GM12878 (cell line): ENCODE measurements around the gene CYP4X1. TPM values are rescaled to one million over a fixed set of nuclear protein-coding genes. Genes with fewer than 3 reads are reported as not detected.
"Not testable (repeated sequence)": the region's sequence is repeated elsewhere in the genome, so short reads cannot be mapped to it uniquely, and the experiment has no call there.

Source experiments
- ATAC-seq: fragments of 200-7000 bp; cut with Tn5 transposase; 3 replicates; pipeline ENCODE4 v1.9.1; 2020; ENCODE audit warnings: mild to moderate bottlenecking, moderate library complexity
- BruUV-seq: library from RNA; stranded (reverse); fragments of 400-500 nt; replicated peaks from 2 replicates; lab custom pipeline; 2021; lab: Mats Ljungman, UMichigan
- CTCF ChIA-PET: fragments of 300-600 bp; sonication (Branson Sonifier 250); formaldehyde crosslinking; extraction: SDS; loops from one replicate; lab custom pipeline; 2021; ENCODE audit warnings: inconsistent platforms; lab: Yijun Ruan, JAX
- POLR2A ChIA-PET: fragments of 350-600 bp; formaldehyde crosslinking; extraction: SDS; loops from one replicate; lab custom pipeline; 2021; ENCODE audit warnings: inconsistent platforms; lab: Charles Lee
- RAD21 ChIA-PET: fragments of 300-600 bp; sonication (Branson Sonifier 250); formaldehyde crosslinking; loops from one replicate; lab custom pipeline; 2023; ENCODE audit warnings: antibody characterized with exemption; ENCODE audit not compliant: unreplicated experiment; lab: Charles Lee
- SMC1A ChIA-PET: fragments of 300-600 bp; sonication (Branson Sonifier 250); formaldehyde crosslinking; loops from one replicate; lab custom pipeline; 2023; ENCODE audit not compliant: unreplicated experiment, uncharacterized antibody; lab: Charles Lee
- DNase-seq: peaks from one replicate; pipeline ENCODE4 v3.0.0-alpha.2; 2011; ENCODE audit warnings: low read depth, low spot score
- FAIRE-seq: peaks from 3 replicates; lab custom pipeline; 2011; peaks lifted over from hg19 to GRCh38; lab: Jason Lieb, UNC
- H2AFZ ChIP-seq: 2 replicates; pipeline ENCODE4 v1.6.0; 2011; ENCODE audit warnings: low read depth, low read length, control low read depth; ENCODE audit not compliant: control insufficient read depth
- H3K27ac ChIP-seq: 2 replicates; pipeline ENCODE4 v1.5.1; 2011; ENCODE audit warnings: control low read depth; ENCODE audit not compliant: control insufficient read depth, insufficient read depth
- H3K27me3 ChIP-seq, 2 experiments: replicated peaks in 1 of 2; 2 replicates each; pipeline versions ENCODE4 v1.6.0 to v1.6.1; 2011; ENCODE audit warnings: low read length in 1 of 2; ENCODE audit not compliant: control insufficient read depth in 2 of 2, insufficient read depth in 2 of 2
- H3K36me3 ChIP-seq, 2 experiments: 2 replicates each; pipeline ENCODE4 v1.5.1; 2011; ENCODE audit warnings: low read length in 1 of 2; ENCODE audit not compliant: control insufficient read depth in 2 of 2, insufficient read depth in 2 of 2
- H3K4me1 ChIP-seq: 2 replicates; pipeline ENCODE4 v1.6.1; 2011; ENCODE audit warnings: mild to moderate bottlenecking, low read length, moderate library complexity, mixed read lengths; ENCODE audit not compliant: control insufficient read depth, insufficient read depth
- H3K4me2 ChIP-seq: 2 replicates; pipeline ENCODE4 v1.6.0; 2011; ENCODE audit warnings: control low read depth; ENCODE audit not compliant: control insufficient read depth, insufficient read depth
- H3K4me3 ChIP-seq: fragments of 200-600 bp; sonication (generic); 2 replicates; pipeline ENCODE4 v1.5.1; 2016
- H3K79me2 ChIP-seq: 2 replicates; pipeline ENCODE4 v1.6.0; 2011; ENCODE audit warnings: low read length; ENCODE audit not compliant: control insufficient read depth, insufficient read depth
- H3K9ac ChIP-seq: 2 replicates; pipeline ENCODE4 v1.8.0; 2011; ENCODE audit warnings: low read length, control low read depth, mixed read lengths; ENCODE audit not compliant: control insufficient read depth, insufficient read depth
- H3K9me3 ChIP-seq: replicated peaks from 3 replicates; pipeline ENCODE4 v1.5.1; 2011; ENCODE audit warnings: mild to moderate bottlenecking, low read length; ENCODE audit not compliant: control insufficient read depth, insufficient read depth
- H4K20me1 ChIP-seq: 2 replicates; pipeline ENCODE4 v1.6.0; 2011; ENCODE audit not compliant: control insufficient read depth, insufficient read depth
- RAD21 ChIP-seq: IDR thresholded peaks from 2 replicates; pipeline ENCODE4 v1.6.1; 2011; ENCODE audit warnings: mild to moderate bottlenecking, low read depth, low read length, moderate library complexity; ENCODE audit not compliant: insufficient read depth
- SMARCA5 ChIP-seq: fragments of 450-650 bp; IDR thresholded peaks from 2 replicates; pipeline ENCODE4 v1.6.1; 2017; ENCODE audit warnings: mild to moderate bottlenecking
- WGBS: methylation state at CpG from one replicate; pipeline ENCODE4 v1.1.6; 2016; ENCODE audit warnings: low lambda C conversion rate; ENCODE audit not compliant: insufficient replicate concordance, insufficient coverage; ENCODE audit errors: missing lambda C conversion rate; 5-methylcytosine and 5-hydroxymethylcytosine counted together
- in situ Hi-C: fragments of 300-500 bp; cut with MboI; formaldehyde crosslinking; loops from 9 replicates; pipeline ENCODE4 v1.14.3; 2018; ENCODE audit warnings: mixed read lengths
- intact Hi-C: fragments of 100-400 bp; cut with micrococcal nuclease; formaldehyde crosslinking; loops from one replicate; pipeline ENCODE4 v1.14.2; 2022; ENCODE audit not compliant: unreplicated experiment
- polyA plus RNA-seq, 11 experiments: library from polyadenylated mRNA; depleted of rRNA in 4 of 11; unstranded in 6 of 11; stranded (reverse) in 5 of 11; fragments of >200 nt; fragmentation: Nextera tagmentation in 4 of 11; fragmentation: Illumina TruSeq in 1 of 11; extraction: Ambion mirVana in 4 of 11; extraction: Trizol in 1 of 11; gene quantifications; 1 replicate in 1 of 11; 2 replicates in 10 of 11; pipeline versions ENCODE4 v1.2.1 to v1.2.3, GENCODE V29; 2011 to 2016; ENCODE audit warnings: inconsistent platforms in 2 of 11, missing spikeins in 2 of 11, low read depth in 1 of 11
- total RNA-seq, 4 experiments: library from RNA; depleted of rRNA in 3 of 4; stranded (reverse); fragments of >200 nt in 3 of 4; fragmentation: Illumina TruSeq in 1 of 4; extraction: Trizol in 1 of 4; gene quantifications; 2 replicates each; pipeline versions ENCODE4 v1.2.1 to v1.2.3, GENCODE V29; 2013 to 2021
- TF ChIP-seq, protein P1 (sequence below), 3 experiments: IDR thresholded peaks in 2 of 3; conservative IDR thresholded peaks in 1 of 3; 2 replicates each; pipeline ENCODE4 v1.5.1; 2011; ENCODE audit warnings: low read depth in 3 of 3, low read length in 3 of 3, mild to moderate bottlenecking in 3 of 3, control low read depth in 2 of 3, moderate library complexity in 2 of 3, inconsistent platforms in 1 of 3, mixed read lengths in 1 of 3; ENCODE audit not compliant: control insufficient read depth in 2 of 3, insufficient read depth in 1 of 3; ENCODE audit errors: extremely low read depth in 1 of 3

Gene CYP4X1
- total and polyA plus RNA-seq, 10 of the 15 experiments (the other 5 are each of a cell fraction or from before 2014, with no cell fraction given) = 0.03 to 0.04 (median 0.03) TPM; not detected in 7

DNA sequence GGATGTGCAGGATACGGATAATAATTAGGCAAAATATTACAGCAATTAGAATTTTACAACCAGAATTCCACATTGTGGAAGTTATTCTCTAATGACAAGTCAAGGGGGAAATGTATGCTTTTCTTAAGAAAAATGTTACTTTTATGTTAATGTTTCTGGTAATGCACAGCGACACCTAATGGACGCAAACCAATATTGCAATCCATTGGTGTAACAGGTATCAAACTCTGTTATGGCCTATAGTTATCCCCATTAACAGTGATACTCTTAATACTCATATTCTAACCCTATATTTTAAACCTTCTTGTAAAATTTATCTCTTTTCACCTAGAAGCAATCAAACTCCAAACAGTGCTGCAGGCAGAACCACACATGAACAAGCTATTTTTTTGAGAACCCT lies 65.9 kb downstream of the CYP4X1 start:
- SMC1A ChIA-PET, H3K4me3 ChIP-seq, RAD21 ChIA-PET, H4K20me1 ChIP-seq, H3K27ac ChIP-seq, H3K4me2 ChIP-seq, H3K27me3 ChIP-seq, POLR2A ChIA-PET, H2AFZ ChIP-seq, intact Hi-C loops, H3K9me3 ChIP-seq, H3K9ac ChIP-seq, BruUV-seq: not testable (repeated sequence)
- ATAC-seq (0 out of 3 replicates have a peak, but pooled peaks have one; percentile 34), FAIRE-seq (peak; percentile 76)
- WGBS = 0% methylated on average over 3 of the region's 3 CpGs
- 0 out of 2 replicates have a peak, but pooled peaks have one; percentile 4 for TF ChIP-seq RAD21
- TF ChIP-seq, protein P1, sequence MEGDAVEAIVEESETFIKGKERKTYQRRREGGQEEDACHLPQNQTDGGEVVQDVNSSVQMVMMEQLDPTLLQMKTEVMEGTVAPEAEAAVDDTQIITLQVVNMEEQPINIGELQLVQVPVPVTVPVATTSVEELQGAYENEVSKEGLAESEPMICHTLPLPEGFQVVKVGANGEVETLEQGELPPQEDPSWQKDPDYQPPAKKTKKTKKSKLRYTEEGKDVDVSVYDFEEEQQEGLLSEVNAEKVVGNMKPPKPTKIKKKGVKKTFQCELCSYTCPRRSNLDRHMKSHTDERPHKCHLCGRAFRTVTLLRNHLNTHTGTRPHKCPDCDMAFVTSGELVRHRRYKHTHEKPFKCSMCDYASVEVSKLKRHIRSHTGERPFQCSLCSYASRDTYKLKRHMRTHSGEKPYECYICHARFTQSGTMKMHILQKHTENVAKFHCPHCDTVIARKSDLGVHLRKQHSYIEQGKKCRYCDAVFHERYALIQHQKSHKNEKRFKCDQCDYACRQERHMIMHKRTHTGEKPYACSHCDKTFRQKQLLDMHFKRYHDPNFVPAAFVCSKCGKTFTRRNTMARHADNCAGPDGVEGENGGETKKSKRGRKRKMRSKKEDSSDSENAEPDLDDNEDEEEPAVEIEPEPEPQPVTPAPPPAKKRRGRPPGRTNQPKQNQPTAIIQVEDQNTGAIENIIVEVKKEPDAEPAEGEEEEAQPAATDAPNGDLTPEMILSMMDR (IDR thresholded peaks at IDR 0.05 in 2 of 3, conservative IDR thresholded peaks at IDR 0.05 in 1 of 3; ENCODE audit: control insufficient read depth in 2 of 3, extremely low read depth in 1 of 3, insufficient read depth in 1 of 3, low read depth in 3 of 3, low read length in 3 of 3) = peak; percentile 27 to 33 (median 29); a peak in 4 of 6 replicates
- TF ChIP-seq, all 136 proteins: peak for 2; not testable (repeated sequence) for 134
- H3K79me2 ChIP-seq, H3K36me3 ChIP-seq, CTCF ChIA-PET, H3K4me1 ChIP-seq, DNase-seq, in situ Hi-C loops: not testable (repeated sequence)

DNA sequence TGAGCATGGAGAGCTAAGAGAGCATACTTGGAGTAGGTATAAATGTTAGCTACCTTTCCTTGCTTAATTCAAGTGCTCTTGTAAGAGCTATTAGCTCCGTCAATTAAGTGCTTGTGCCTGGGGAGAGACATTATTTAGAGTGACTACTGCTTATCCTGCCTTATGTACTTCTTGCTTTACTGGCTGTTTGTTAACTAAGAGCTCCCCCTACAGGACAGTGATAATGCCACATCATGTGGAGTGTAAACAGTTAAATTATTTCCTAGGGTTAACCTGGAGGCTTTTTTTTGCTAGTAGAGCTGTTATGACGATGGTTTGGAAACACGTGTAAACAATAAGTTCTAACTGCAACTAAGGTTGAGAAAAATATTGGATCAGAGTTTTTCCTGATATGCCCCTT lies 68.0 kb downstream of the CYP4X1 start:
- H3K9me3 ChIP-seq, H3K4me1 ChIP-seq, H3K4me3 ChIP-seq, H3K36me3 ChIP-seq, H2AFZ ChIP-seq, H3K27me3 ChIP-seq, H4K20me1 ChIP-seq, SMC1A ChIA-PET, in situ Hi-C loops, H3K4me2 ChIP-seq, H3K9ac ChIP-seq, CTCF ChIA-PET, intact Hi-C loops, DNase-seq, BruUV-seq, POLR2A ChIA-PET, H3K27ac ChIP-seq, RAD21 ChIA-PET, H3K79me2 ChIP-seq: not testable (repeated sequence)
- TF ChIP-seq RAD21 = 0 out of 2 replicates have a peak, but pooled peaks have one; percentile 11
- TF ChIP-seq SMARCA5 = peak; percentile 68; the same call in 1 of the 2 replicates
- TF ChIP-seq, protein P1 (IDR thresholded peaks at IDR 0.05 in 2 of 3, conservative IDR thresholded peaks at IDR 0.05 in 1 of 3; ENCODE audit: control insufficient read depth in 2 of 3, extremely low read depth in 1 of 3, insufficient read depth in 1 of 3, low read depth in 3 of 3, low read length in 3 of 3) = peak in 1 of 3 experiments; percentile 25; a peak in 1 of 6 replicates
- FAIRE-seq (peak; percentile 77), ATAC-seq (peak; percentile 31; the same call in 1 of the 3 replicates)
- 1% methylated on average over 3 of the region's 3 CpGs for WGBS
